Brain microvascular endothelial cell (primary cell): ENCODE results near the gene ZP2.

ENCODE experiments used
- DNase-seq: peaks from one replicate; pipeline ENCODE4 v3.0.0-alpha.2; 2020
- H3K27ac ChIP-seq: fragments of 250-450 bp; sonication (Bioruptor Pico); 2 replicates; pipeline ENCODE4 v1.5.1; 2020; ENCODE audit warnings: mild to moderate bottlenecking, moderate library complexity
- H3K27me3 ChIP-seq: fragments of 250-450 bp; sonication (Bioruptor Pico); replicated peaks from 2 replicates; pipeline ENCODE4 v1.5.1; 2020; ENCODE audit warnings: mild to moderate bottlenecking
- H3K36me3 ChIP-seq: fragments of 250-450 bp; sonication (Bioruptor Pico); replicated peaks from 2 replicates; pipeline ENCODE4 v1.5.1; 2020; ENCODE audit warnings: mild to moderate bottlenecking
- H3K4me3 ChIP-seq: 2 replicates; pipeline ENCODE4 v1.5.1; 2011; ENCODE audit warnings: low read depth, mild to moderate bottlenecking, control low read depth, low read length, moderate library complexity
- in situ Hi-C: cut with HindIII; loops from 2 replicates; pipeline ENCODE4 v1.10.0; 2017; ENCODE audit warnings: low sequenced_read_pairs, low pct_ligation_motif_present
- TF ChIP-seq, protein P1 (sequence below): IDR thresholded peaks from 2 replicates; pipeline ENCODE4 v1.5.1; 2011; ENCODE audit warnings: low read depth, mild to moderate bottlenecking, moderate library complexity, low read length, control low read depth, inconsistent platforms; ENCODE audit errors: missing control alignments

ZP2 gene

DNA sequence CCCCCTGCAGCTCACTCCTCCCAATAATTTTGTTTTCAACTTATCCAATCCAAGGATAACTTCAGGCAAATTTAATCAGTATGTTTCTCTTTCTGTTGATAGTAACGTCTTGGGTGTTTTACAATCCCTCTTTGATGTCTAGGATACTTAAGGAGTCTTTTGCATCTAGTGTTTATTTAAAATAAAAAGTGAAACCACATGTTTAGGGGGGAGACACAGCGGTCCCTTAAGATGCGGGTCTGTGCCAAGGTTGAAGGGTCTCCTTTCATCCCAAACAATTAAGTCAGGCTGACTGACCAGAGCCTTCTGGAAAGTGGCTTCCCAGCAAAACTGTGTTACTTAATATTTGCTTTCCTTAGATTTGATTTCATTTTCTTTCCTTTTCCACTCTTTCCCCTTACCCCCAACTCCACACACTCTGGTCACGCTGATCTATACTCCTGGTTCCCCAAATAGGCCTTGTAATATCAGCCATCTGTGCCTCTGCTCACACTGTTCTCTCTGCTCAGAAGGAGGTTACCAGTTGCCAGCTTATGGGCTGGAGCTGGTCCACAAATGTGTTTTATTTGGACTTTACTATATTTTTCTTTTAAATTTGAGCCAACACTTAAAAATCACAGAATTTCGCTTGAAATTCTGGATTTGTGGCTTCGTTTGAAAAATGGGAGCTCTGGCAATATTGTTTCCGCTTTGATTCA, 33.3 kb upstream of the ZP2 start:
- in situ Hi-C loops = no loop called here

DNA sequence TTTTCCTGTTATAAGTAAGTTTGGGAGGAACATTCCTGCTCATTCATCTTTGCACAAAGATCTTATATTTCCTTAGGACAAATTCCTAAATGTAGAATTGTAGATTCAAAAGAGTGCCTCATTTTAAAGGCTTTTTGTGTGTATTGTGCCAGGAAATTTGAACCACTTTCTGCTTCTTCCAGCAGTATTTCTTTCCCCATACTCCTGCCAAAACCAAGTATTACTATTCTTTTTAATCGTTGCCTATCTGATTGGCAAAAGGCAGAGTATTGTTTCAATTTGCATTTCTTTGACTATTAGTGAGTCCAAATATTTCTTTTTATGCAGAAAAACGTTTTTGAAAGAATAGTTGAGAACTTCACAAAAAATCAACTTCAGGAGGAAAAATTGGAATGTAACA, 31.4 kb upstream of the ZP2 start:
- H3K27me3 ChIP-seq = peaks cover 2% of the 10 kb centered on the region
- no peak overlapping the region for H3K27ac ChIP-seq
- TF ChIP-seq, protein P1, sequence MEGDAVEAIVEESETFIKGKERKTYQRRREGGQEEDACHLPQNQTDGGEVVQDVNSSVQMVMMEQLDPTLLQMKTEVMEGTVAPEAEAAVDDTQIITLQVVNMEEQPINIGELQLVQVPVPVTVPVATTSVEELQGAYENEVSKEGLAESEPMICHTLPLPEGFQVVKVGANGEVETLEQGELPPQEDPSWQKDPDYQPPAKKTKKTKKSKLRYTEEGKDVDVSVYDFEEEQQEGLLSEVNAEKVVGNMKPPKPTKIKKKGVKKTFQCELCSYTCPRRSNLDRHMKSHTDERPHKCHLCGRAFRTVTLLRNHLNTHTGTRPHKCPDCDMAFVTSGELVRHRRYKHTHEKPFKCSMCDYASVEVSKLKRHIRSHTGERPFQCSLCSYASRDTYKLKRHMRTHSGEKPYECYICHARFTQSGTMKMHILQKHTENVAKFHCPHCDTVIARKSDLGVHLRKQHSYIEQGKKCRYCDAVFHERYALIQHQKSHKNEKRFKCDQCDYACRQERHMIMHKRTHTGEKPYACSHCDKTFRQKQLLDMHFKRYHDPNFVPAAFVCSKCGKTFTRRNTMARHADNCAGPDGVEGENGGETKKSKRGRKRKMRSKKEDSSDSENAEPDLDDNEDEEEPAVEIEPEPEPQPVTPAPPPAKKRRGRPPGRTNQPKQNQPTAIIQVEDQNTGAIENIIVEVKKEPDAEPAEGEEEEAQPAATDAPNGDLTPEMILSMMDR = no peak
- DNase-seq = no peak
- no peaks in the 10 kb centered on the region for H3K36me3 ChIP-seq
- in situ Hi-C loops = no loop called here
- H3K4me3 ChIP-seq = no peak overlapping the region

More for the DNA sequence above, 33.3 kb upstream of the ZP2 start:
- H3K36me3 ChIP-seq = no peaks in the 10 kb centered on the region
- no peak overlapping the region for H3K27ac ChIP-seq
- no peak for DNase-seq
- TF ChIP-seq, protein P1 = no peak
- peaks cover 2% of the 10 kb centered on the region for H3K27me3 ChIP-seq
- no peak overlapping the region for H3K4me3 ChIP-seq

DNA sequence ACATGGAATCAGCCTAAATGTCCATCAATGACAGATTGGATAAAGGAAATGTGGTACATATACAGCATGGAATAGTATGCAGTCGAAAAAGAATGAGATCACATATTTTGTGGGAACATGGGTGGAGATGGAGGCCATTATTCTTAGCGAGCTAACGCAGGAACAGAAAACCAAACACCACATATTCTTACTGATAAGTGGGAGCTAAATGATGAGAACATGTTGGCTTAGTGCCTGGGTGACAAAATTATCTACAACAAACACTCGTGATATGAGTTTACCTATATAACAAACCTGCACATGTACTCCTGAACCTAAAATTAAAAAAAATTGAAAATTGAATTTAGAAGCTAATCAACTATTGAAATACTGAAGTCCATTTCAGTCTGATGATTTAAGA, 28.3 kb upstream of the ZP2 start:
- no peaks in the 10 kb centered on the region for H3K36me3 ChIP-seq
- no peak overlapping the region for H3K27ac ChIP-seq
- H3K4me3 ChIP-seq = no peak overlapping the region
- in situ Hi-C loops = no loop called here
- H3K27me3 ChIP-seq = no peaks in the 10 kb centered on the region
- TF ChIP-seq, protein P1 = no peak
- no peak for DNase-seq

DNA sequence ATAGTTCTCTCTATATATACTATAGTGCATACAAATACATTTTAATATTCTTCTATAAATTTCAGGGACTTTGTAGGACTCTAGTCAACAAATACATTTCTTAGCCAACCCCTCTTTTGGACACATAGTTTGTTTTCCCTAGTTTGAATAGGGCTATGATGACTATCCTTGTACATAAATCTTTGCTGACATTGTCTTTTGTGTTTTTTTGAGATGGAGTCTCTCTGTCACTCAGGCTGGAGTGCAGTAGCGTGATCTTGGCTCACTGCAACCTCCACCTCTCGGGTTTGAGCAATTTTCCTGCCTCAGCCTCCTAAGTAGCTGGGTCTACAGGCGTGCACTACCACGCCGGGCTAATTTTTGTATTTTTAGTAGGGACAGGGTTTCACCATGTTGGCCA, 25.5 kb upstream of the ZP2 start:
- Histone ChIP-seq H3K4me3 (no peak overlapping the region), H3K27ac (no peak overlapping the region), H3K27me3 (no peaks in the 10 kb centered on the region), H3K36me3 (no peaks in the 10 kb centered on the region)
- no peak for DNase-seq
- TF ChIP-seq, protein P1 = no peak
- in situ Hi-C loops = no loop called here

DNA sequence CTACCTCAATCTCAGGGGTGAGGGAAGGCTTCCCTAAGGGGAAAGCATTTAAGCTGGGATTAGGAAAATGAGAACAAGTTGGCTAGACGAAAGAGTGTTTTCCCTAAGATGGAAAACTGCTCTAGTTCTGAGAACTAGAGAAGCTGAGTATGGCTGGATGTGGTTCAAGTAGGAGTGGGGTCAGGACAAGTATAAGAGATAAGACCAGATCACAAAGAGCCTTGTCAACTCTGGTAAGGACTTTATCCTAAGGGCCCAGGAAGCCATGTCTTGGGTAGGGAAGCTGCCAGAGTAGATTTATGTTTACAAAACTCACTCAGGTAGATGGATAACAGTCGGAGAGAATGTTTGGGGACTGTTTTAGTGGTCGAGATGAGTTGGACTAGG, 23.8 kb upstream of the ZP2 start:
- Histone ChIP-seq H3K27ac (no peak overlapping the region), H3K36me3 (no peaks in the 10 kb centered on the region), H3K27me3 (no peaks in the 10 kb centered on the region), H3K4me3 (no peak overlapping the region)
- no peak for DNase-seq
- in situ Hi-C loops = no loop called here
- TF ChIP-seq, protein P1 = no peak

DNA sequence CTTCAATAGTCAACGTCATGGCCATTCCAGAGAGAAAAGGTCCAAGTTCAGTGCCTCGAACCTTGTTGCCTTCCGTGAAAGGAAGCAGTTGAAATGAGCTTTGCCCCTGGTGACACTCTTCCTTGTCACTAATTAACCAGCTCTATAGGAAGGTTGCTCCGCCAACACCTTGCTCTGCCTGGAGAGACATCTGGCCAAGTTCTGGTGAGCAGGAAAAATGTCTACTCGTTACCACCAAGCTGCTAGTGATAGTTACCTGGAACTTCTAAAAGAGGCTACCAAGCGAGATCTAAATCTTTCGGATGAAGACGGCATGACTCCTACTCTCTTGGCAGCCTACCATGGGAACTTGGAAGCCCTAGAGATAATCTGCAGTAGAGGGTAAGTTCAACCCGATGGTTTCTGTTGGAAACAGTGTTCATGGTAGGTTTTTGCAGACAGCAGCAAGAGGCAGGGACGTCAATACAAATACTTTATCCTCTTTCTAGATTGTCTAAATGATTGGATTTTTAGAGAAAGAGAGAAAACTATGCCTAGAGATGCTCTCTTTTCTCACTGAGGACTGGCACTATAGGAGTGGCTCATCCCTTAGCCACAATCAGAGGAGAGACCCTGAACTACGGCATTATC, 22.3 kb upstream of the ZP2 start, which contains the start of gene ANKS4B:
Gene ANKS4B (plus strand): TSS at position 179 of the 630 bp plus-strand sequence. CDS start 39 bp downstream, at position 218.
- H3K4me3 ChIP-seq = no peak within 1 kb of the TSS
- TF ChIP-seq, protein P1 = no peak
- H3K27ac ChIP-seq = no peak within 1 kb of the TSS
- H3K36me3 ChIP-seq = no peaks in the 10 kb centered on the region
- no peaks in the 10 kb centered on the region for H3K27me3 ChIP-seq
- DNase-seq = no peak
- in situ Hi-C loops = no loop called here
